ENCODE results near the gene SMAD6. TPM values are rescaled to one million over a fixed set of nuclear protein-coding genes. Genes with fewer than 3 reads are reported as not detected.
"Not testable (repeated sequence)": the region's sequence is repeated elsewhere in the genome, so short reads cannot be mapped to it uniquely, and the experiment has no call there.

Gene SMAD6
- total and polyA plus RNA-seq, 2 donors (not counting 1 experiment from before 2014, with no cell fraction given), result 1.2 to 8.9 TPM

- Histone ChIP-seq H3K36me3 (ENCODE audit: control insufficient read depth, insufficient read depth, low read length) (peaks cover 2% of the 10 kb centered on the region), H3K4me3 (replicated peaks in 1 of 4; ENCODE audit: control extremely low read depth in 1 of 4, insufficient read depth in 1 of 4, low read depth in 3 of 4, low read length in 4 of 4) (no peak overlapping the region), H3K27ac (ENCODE audit: insufficient read depth, low read length) (no peak overlapping the region), H3K4me1 (ENCODE audit: control insufficient read depth, extremely low read depth, insufficient read depth, low read length) (peaks cover 5% of the 10 kb centered on the region), H3K9ac (ENCODE audit: insufficient read depth, low read length) (no peak overlapping the region), H2AFZ (ENCODE audit: low read length) (no peak overlapping the region), H3K4me2 (ENCODE audit: extremely low read depth, insufficient read depth, low read length) (no peak overlapping the region), H4K20me1 (ENCODE audit: control insufficient read depth, extremely low read depth, insufficient read depth, low read length) (no peaks in the 10 kb centered on the region), H3K27me3 (ENCODE audit: control insufficient read depth, insufficient read depth, low read length) (no peaks in the 10 kb centered on the region), H3K79me2 (ENCODE audit: control insufficient read depth, insufficient read depth, low read length) (peaks cover 1% of the 10 kb centered on the region), H3K9me3 (ENCODE audit: control insufficient read depth, insufficient read depth, low read depth, low read length) (peaks cover 6% of the 10 kb centered on the region)
- no peak for TF ChIP-seq CTCF (conservative IDR thresholded peaks at IDR 0.05 in 1 of 2, IDR thresholded peaks at IDR 0.05 in 1 of 2; ENCODE audit: low read depth in 1 of 2, low read length in 2 of 2)
- TF ChIP-seq EZH2 (IDR thresholded peaks at IDR 0.05; ENCODE audit: low read length, missing control alignments), result no peak
- DNase-seq (ENCODE audit: low read depth in 2 of 2), result no peak
Measured at GRCh38 chr15:66756295-66756694, 54.3 kb downstream of the SMAD6 start.

- peaks cover 6% of the 10 kb centered on the region for H3K9me3 ChIP-seq (ENCODE audit: control insufficient read depth, insufficient read depth, low read depth, low read length)
- H3K27ac ChIP-seq (ENCODE audit: insufficient read depth, low read length), result no peak overlapping the region
- no peak overlapping the region for H3K9ac ChIP-seq (ENCODE audit: insufficient read depth, low read length)
- H3K4me3 ChIP-seq (replicated peaks in 1 of 4; ENCODE audit: control extremely low read depth in 1 of 4, insufficient read depth in 1 of 4, low read depth in 3 of 4, low read length in 4 of 4), result no peak overlapping the region
- H2AFZ ChIP-seq (ENCODE audit: low read length), result no peak overlapping the region
- no peaks in the 10 kb centered on the region for H4K20me1 ChIP-seq (ENCODE audit: control insufficient read depth, extremely low read depth, insufficient read depth, low read length)
- no peak overlapping the region for H3K4me2 ChIP-seq (ENCODE audit: extremely low read depth, insufficient read depth, low read length)
- TF ChIP-seq CTCF (conservative IDR thresholded peaks at IDR 0.05 in 1 of 2, IDR thresholded peaks at IDR 0.05 in 1 of 2; ENCODE audit: low read depth in 1 of 2, low read length in 2 of 2), result no peak
- H3K79me2 ChIP-seq (ENCODE audit: control insufficient read depth, insufficient read depth, low read length), result no peaks in the 10 kb centered on the region
- H3K27me3 ChIP-seq (ENCODE audit: control insufficient read depth, insufficient read depth, low read length), result no peaks in the 10 kb centered on the region
- DNase-seq (ENCODE audit: low read depth in 2 of 2), result no peak
- peaks cover 6% of the 10 kb centered on the region for H3K4me1 ChIP-seq (ENCODE audit: control insufficient read depth, extremely low read depth, insufficient read depth, low read length)
- no peaks in the 10 kb centered on the region for H3K36me3 ChIP-seq (ENCODE audit: control insufficient read depth, insufficient read depth, low read length)
Measured at GRCh38 chr15:66757030-66757429, 55.0 kb downstream of the SMAD6 start.

GRCh38 chr15:66757521-66757920 lies 55.5 kb downstream of the SMAD6 start:
- Histone ChIP-seq H3K4me1 (ENCODE audit: control insufficient read depth, extremely low read depth, insufficient read depth, low read length) (peaks cover 10% of the 10 kb centered on the region), H2AFZ (ENCODE audit: low read length) (no peak overlapping the region), H3K79me2 (ENCODE audit: control insufficient read depth, insufficient read depth, low read length) (no peaks in the 10 kb centered on the region), H3K4me3 (replicated peaks in 1 of 4; ENCODE audit: control extremely low read depth in 1 of 4, insufficient read depth in 1 of 4, low read depth in 3 of 4, low read length in 4 of 4) (no peak overlapping the region), H3K4me2 (ENCODE audit: extremely low read depth, insufficient read depth, low read length) (no peak overlapping the region), H4K20me1 (ENCODE audit: control insufficient read depth, extremely low read depth, insufficient read depth, low read length) (no peaks in the 10 kb centered on the region), H3K27ac (ENCODE audit: insufficient read depth, low read length) (no peak overlapping the region), H3K36me3 (ENCODE audit: control insufficient read depth, insufficient read depth, low read length) (no peaks in the 10 kb centered on the region), H3K9ac (ENCODE audit: insufficient read depth, low read length) (no peak overlapping the region), H3K9me3 (ENCODE audit: control insufficient read depth, insufficient read depth, low read depth, low read length) (peaks cover 6% of the 10 kb centered on the region), H3K27me3 (ENCODE audit: control insufficient read depth, insufficient read depth, low read length) (no peaks in the 10 kb centered on the region)
- DNase-seq (ENCODE audit: low read depth in 2 of 2), result no peak
- TF ChIP-seq CTCF (conservative IDR thresholded peaks at IDR 0.05 in 1 of 2, IDR thresholded peaks at IDR 0.05 in 1 of 2; ENCODE audit: low read depth in 1 of 2, low read length in 2 of 2) (no peak), EZH2 (IDR thresholded peaks at IDR 0.05; ENCODE audit: low read length, missing control alignments) (no peak)

GRCh38 chr15:66758217-66758616 lies 56.2 kb downstream of the SMAD6 start:
- H3K4me3 ChIP-seq (replicated peaks in 1 of 4; ENCODE audit: control extremely low read depth in 1 of 4, insufficient read depth in 1 of 4, low read depth in 3 of 4, low read length in 4 of 4); H3K36me3 ChIP-seq (ENCODE audit: control insufficient read depth, insufficient read depth, low read length); H4K20me1 ChIP-seq (ENCODE audit: control insufficient read depth, extremely low read depth, insufficient read depth, low read length); H3K9ac ChIP-seq (ENCODE audit: insufficient read depth, low read length); DNase-seq (ENCODE audit: low read depth in 2 of 2); H3K4me2 ChIP-seq (ENCODE audit: extremely low read depth, insufficient read depth, low read length); H3K27ac ChIP-seq (ENCODE audit: insufficient read depth, low read length); H3K9me3 ChIP-seq (ENCODE audit: control insufficient read depth, insufficient read depth, low read depth, low read length); H3K27me3 ChIP-seq (ENCODE audit: control insufficient read depth, insufficient read depth, low read length); H2AFZ ChIP-seq (ENCODE audit: low read length); H3K79me2 ChIP-seq (ENCODE audit: control insufficient read depth, insufficient read depth, low read length): not testable (repeated sequence)
- peaks cover 16% of the 10 kb centered on the region for H3K4me1 ChIP-seq (ENCODE audit: control insufficient read depth, extremely low read depth, insufficient read depth, low read length)

Data from fibroblast of lung (primary cell).